Endothelial cell of umbilical vein (primary cell): ENCODE results near the gene VSTM4. TPM values are rescaled to one million over a fixed set of nuclear protein-coding genes. Genes with fewer than 3 reads are reported as not detected.

ENCODE experiments used
- BruUV-seq: library from RNA; stranded (reverse); fragments of 400-500 nt; replicated peaks from 2 replicates; lab custom pipeline; 2021; lab: Mats Ljungman, UMichigan
- CTCF ChIA-PET: fragments of 300-600, 350-600 bp; sonication (Branson Sonifier 250); formaldehyde crosslinking; loops from one replicate; lab custom pipeline; 2021; ENCODE audit warnings: antibody characterized with exemption, inconsistent platforms; lab: Charles Lee
- POLR2A ChIA-PET: fragments of 300-600, 350-600 bp; sonication (Branson Sonifier 250); formaldehyde crosslinking; loops from one replicate; lab custom pipeline; 2021; ENCODE audit warnings: antibody characterized with exemption, inconsistent platforms; lab: Charles Lee
- DNase-seq: peaks from one replicate; pipeline ENCODE4 v3.0.0-alpha.2; 2011; ENCODE audit warnings: low read depth, low spot score
- FAIRE-seq: peaks from 2 replicates; lab custom pipeline; 2011; peaks lifted over from hg19 to GRCh38; lab: Jason Lieb, UNC
- H2AFZ ChIP-seq: 2 replicates; pipeline ENCODE4 v1.6.0; 2012; ENCODE audit warnings: low read depth, low read length, control low read depth, inconsistent platforms
- H3K27ac ChIP-seq: 2 replicates; pipeline ENCODE4 v1.5.1; 2011; ENCODE audit warnings: low read depth, mild to moderate bottlenecking, control low read depth, low read length, moderate library complexity; ENCODE audit not compliant: insufficient read depth
- H3K27me3 ChIP-seq, 2 experiments: 2 replicates each; pipeline versions ENCODE4 v1.6.0 to v1.6.1; 2011; ENCODE audit warnings: low read length in 2 of 2, mixed read lengths in 1 of 2; ENCODE audit not compliant: control insufficient read depth in 2 of 2, insufficient read depth in 2 of 2
- H3K36me3 ChIP-seq, 2 experiments: 2 replicates in 1 of 2; 3 replicates in 1 of 2; pipeline ENCODE4 v1.5.1; 2011; ENCODE audit warnings: low read length in 2 of 2, mild to moderate bottlenecking in 1 of 2, moderate library complexity in 1 of 2; ENCODE audit not compliant: control insufficient read depth in 2 of 2, insufficient read depth in 2 of 2; ENCODE audit errors: extremely low read depth in 1 of 2
- H3K4me1 ChIP-seq: 3 replicates; pipeline ENCODE4 v1.5.1; 2011; ENCODE audit warnings: mild to moderate bottlenecking, low read length; ENCODE audit not compliant: control insufficient read depth, insufficient read depth; ENCODE audit errors: extremely low read depth
- H3K4me2 ChIP-seq: 2 replicates; pipeline ENCODE4 v1.6.1; 2011; ENCODE audit warnings: low read length, control low read depth, mixed read lengths; ENCODE audit not compliant: insufficient read depth
- H3K4me3 ChIP-seq, 3 experiments: fragments of 200-600 bp in 1 of 3; sonication (generic), shearing (Covaris generic) in 1 of 3; replicated peaks in 1 of 3; 2 replicates each; pipeline ENCODE4 v1.5.1; 2011 to 2016; ENCODE audit warnings: control low read depth in 3 of 3, low read length in 3 of 3, mild to moderate bottlenecking in 2 of 3, inconsistent platforms in 1 of 3, low read depth in 1 of 3, moderate library complexity in 1 of 3; ENCODE audit not compliant: insufficient read depth in 1 of 3
- H3K79me2 ChIP-seq: 2 replicates; pipeline ENCODE4 v1.6.0; 2012; ENCODE audit warnings: low read length, inconsistent platforms; ENCODE audit not compliant: control insufficient read depth, insufficient read depth
- H3K9ac ChIP-seq: replicated peaks from 2 replicates; pipeline ENCODE3; 2011; ENCODE audit warnings: low read length, control low read depth; ENCODE audit not compliant: insufficient read depth; ENCODE audit errors: extremely low read depth
- H3K9me1 ChIP-seq: replicated peaks from 3 replicates; pipeline ENCODE4 v1.6.0; 2011; ENCODE audit warnings: mild to moderate bottlenecking, low read length; ENCODE audit not compliant: control insufficient read depth, insufficient read depth; ENCODE audit errors: extremely low read depth
- H3K9me3 ChIP-seq: replicated peaks from 2 replicates; pipeline ENCODE4 v1.5.1; 2012; ENCODE audit warnings: low read length, inconsistent platforms; ENCODE audit not compliant: control insufficient read depth, insufficient read depth
- H4K20me1 ChIP-seq: replicated peaks from 2 replicates; pipeline ENCODE3; 2011; ENCODE audit warnings: mild to moderate bottlenecking, low read length; ENCODE audit not compliant: control insufficient read depth, insufficient read depth; ENCODE audit errors: extremely low read depth
- CTCF ChIP-seq, 2 donors: IDR thresholded peaks; 1 replicate in 1 of 2; 2 replicates in 1 of 2; pipeline ENCODE4 v1.5.1; 2011; ENCODE audit warnings: low read length in 2 of 2, mild to moderate bottlenecking in 2 of 2, moderate library complexity in 2 of 2, control low read depth in 1 of 2, inconsistent platforms in 1 of 2, low read depth in 1 of 2; ENCODE audit not compliant: insufficient read depth in 1 of 2; ENCODE audit errors: extremely low read depth in 1 of 2
- EZH2 ChIP-seq: IDR thresholded peaks from 2 replicates; pipeline ENCODE4 v1.6.1; 2012; ENCODE audit warnings: borderline replicate concordance, low read depth, mild to moderate bottlenecking, moderate library complexity, low read length, inconsistent platforms; ENCODE audit not compliant: severe bottlenecking
- FOS ChIP-seq: IDR thresholded peaks from 2 replicates; pipeline ENCODE4 v1.6.1; 2011; ENCODE audit warnings: mild to moderate bottlenecking, low read length, moderate library complexity, borderline replicate concordance; ENCODE audit not compliant: insufficient read depth
- GATA2 ChIP-seq: IDR thresholded peaks from 2 replicates; pipeline ENCODE4 v1.7.0; 2011; ENCODE audit warnings: low read depth, mild to moderate bottlenecking, moderate library complexity, mixed read lengths, low read length; ENCODE audit not compliant: insufficient read length, insufficient read depth
- JUN ChIP-seq: IDR thresholded peaks from 2 replicates; pipeline ENCODE4 v1.6.1; 2011; ENCODE audit warnings: borderline replicate concordance, low read depth; ENCODE audit not compliant: insufficient read length, insufficient read depth
- MAX ChIP-seq: IDR thresholded peaks from 2 replicates; pipeline ENCODE4 v1.6.1; 2011; ENCODE audit not compliant: insufficient read depth, insufficient read length
- MYC ChIP-seq: IDR thresholded peaks from one replicate; pipeline ENCODE4 v1.6.1; 2011; ENCODE audit warnings: mild to moderate bottlenecking, low read depth, low read length
- POLR2A ChIP-seq: IDR thresholded peaks from 2 replicates; pipeline ENCODE4 v1.6.1; 2012; ENCODE audit warnings: low read depth, mild to moderate bottlenecking, control low read depth, low read length
- POLR2AphosphoS5 ChIP-seq: IDR thresholded peaks from 2 replicates; pipeline ENCODE4 v1.6.1; 2012; ENCODE audit warnings: low read depth, mild to moderate bottlenecking, control low read depth, low read length, moderate library complexity; ENCODE audit not compliant: insufficient read depth
- dilution Hi-C: fragments of 300-500 bp; cut with MboI; formaldehyde crosslinking; loops from one replicate; pipeline ENCODE4 v1.15.0; 2019; ENCODE audit warnings: low sequenced_read_pairs; ENCODE audit not compliant: extremely low pct_ligation_motif_present
- intact Hi-C: fragments of 100-400 bp; cut with micrococcal nuclease; formaldehyde crosslinking; loops from one replicate; pipeline ENCODE4 v1.10.0; 2022
- polyA plus RNA-seq, 4 experiments: library from polyadenylated mRNA; depleted of rRNA in 3 of 4; stranded (reverse) in 3 of 4; unstranded in 1 of 4; fragments of >200 nt; gene quantifications; 2 replicates each; pipeline versions ENCODE4 v1.2.1 to v1.2.3, GENCODE V29; 2011 to 2012; ENCODE audit warnings: missing spikeins in 1 of 4
- total RNA-seq: library from RNA; stranded (reverse); gene quantifications from 2 replicates; pipeline ENCODE4 v1.2.3, GENCODE V29; 2021

Gene VSTM4
- total and polyA plus RNA-seq, 2 donors (not counting 3 experiments of a cell fraction or from before 2014, with no cell fraction given), result 0.07 TPM

- intact Hi-C loops (no loop called here), dilution Hi-C loops (no loop called here)
- no peak for DNase-seq
- FAIRE-seq, result no peak
- no peaks in the 10 kb centered on the region for H3K79me2 ChIP-seq
- no peaks in the 10 kb centered on the region for H3K4me1 ChIP-seq
- BruUV-seq, result no TSS peak
- H3K27me3 ChIP-seq, result no peaks in the 10 kb centered on the region
- H3K36me3 ChIP-seq, result no peaks in the 10 kb centered on the region
- no peaks in the 10 kb centered on the region for H3K9me1 ChIP-seq
- no peaks in the 10 kb centered on the region for H3K9me3 ChIP-seq
- no peak for TF ChIP-seq POLR2AphosphoS5
- TF ChIP-seq MYC, result no peak
- TF ChIP-seq CTCF (IDR thresholded peaks at IDR 0.05; ENCODE audit: extremely low read depth in 1 of 2, insufficient read depth in 1 of 2, low read depth in 1 of 2, low read length in 2 of 2), result no peak
- TF ChIP-seq FOS, result no peak
- TF ChIP-seq MAX, result no peak
- no peak for TF ChIP-seq GATA2
- no peak for TF ChIP-seq POLR2A
- TF ChIP-seq JUN, result no peak
- TF ChIP-seq EZH2, result no peak
- no peak overlapping the region for H3K27ac ChIP-seq
- POLR2A ChIA-PET, result no interaction called here
- H3K4me3 ChIP-seq, result no peak overlapping the region
- no peak overlapping the region for H3K4me2 ChIP-seq
- H3K9ac ChIP-seq, result no peak overlapping the region
- CTCF ChIA-PET, result no interaction called here
- H4K20me1 ChIP-seq, result no peaks in the 10 kb centered on the region
- no peak overlapping the region for H2AFZ ChIP-seq
Observed at GRCh38 chr10:49090696-49091380, 24.5 kb downstream of the VSTM4 start.
